ENCODE data around the gene HGD.

HGD gene

GRCh38 chr3:120661945-120662344 is 20.1 kb downstream of the HGD start:
- TF ChIP-seq CTCF (IDR thresholded peaks at IDR 0.05; ENCODE audit: low read depth, low read length): no peak
- DNase-seq (ENCODE audit: low read depth in 2 of 2): no peak
- no peak overlapping the region for H3K4me3 ChIP-seq (replicated peaks in 1 of 2; ENCODE audit: low read depth in 2 of 2, low read length in 2 of 2)

GRCh38 chr3:120661106-120661905 is 20.7 kb downstream of the HGD start:
- H3K4me3 ChIP-seq (replicated peaks in 1 of 2; ENCODE audit: low read depth in 2 of 2, low read length in 2 of 2): no peak overlapping the region
- DNase-seq (ENCODE audit: low read depth in 2 of 2): peak; percentile 4 to 47
- no peak for TF ChIP-seq CTCF (IDR thresholded peaks at IDR 0.05; ENCODE audit: low read depth, low read length)

GRCh38 chr3:120659834-120660233 is 22.2 kb downstream of the HGD start:
- no peak for TF ChIP-seq CTCF (IDR thresholded peaks at IDR 0.05; ENCODE audit: low read depth, low read length)
- no peak for DNase-seq (ENCODE audit: low read depth in 2 of 2)
- H3K4me3 ChIP-seq (replicated peaks in 1 of 2; ENCODE audit: low read depth in 2 of 2, low read length in 2 of 2): no peak overlapping the region

GRCh38 chr3:120659285-120659684 is 22.8 kb downstream of the HGD start:
- no peak for DNase-seq (ENCODE audit: low read depth in 2 of 2)
- no peak for TF ChIP-seq CTCF (IDR thresholded peaks at IDR 0.05; ENCODE audit: low read depth, low read length)

GRCh38 chr3:120652896-120653545 is 29.0 kb downstream of the HGD start:
- DNase-seq (ENCODE audit: low read depth in 2 of 2): no peak
- H3K4me3 ChIP-seq (replicated peaks in 1 of 2; ENCODE audit: low read depth in 2 of 2, low read length in 2 of 2): no peak overlapping the region
- no peak for TF ChIP-seq CTCF (IDR thresholded peaks at IDR 0.05; ENCODE audit: low read depth, low read length)

More at GRCh38 chr3:120659285-120659684, 22.8 kb downstream of the HGD start:
- H3K4me3 ChIP-seq (replicated peaks in 1 of 2; ENCODE audit: low read depth in 2 of 2, low read length in 2 of 2): no peak overlapping the region

- no peak for DNase-seq (ENCODE audit: low read depth in 2 of 2)
- TF ChIP-seq CTCF (IDR thresholded peaks at IDR 0.05; ENCODE audit: low read depth, low read length): no peak
Observed at GRCh38 chr3:120652281-120652680, 29.8 kb downstream of the HGD start.

More at GRCh38 chr3:120652281-120652680, 29.8 kb downstream of the HGD start:
- no peak overlapping the region for H3K4me3 ChIP-seq (replicated peaks in 1 of 2; ENCODE audit: low read depth in 2 of 2, low read length in 2 of 2)
